Duodenal mucosa (tissue), 2 donors: ENCODE results near the gene CARS2.

Experiments
- H3K27ac ChIP-seq: one replicate; pipeline ENCODE4 v1.7.0; 2013; ENCODE audit warnings: low read depth, low read length
- H3K27me3 ChIP-seq, 2 donors: one replicate each; pipeline ENCODE4 v1.7.0; 2013; ENCODE audit warnings: low read length in 2 of 2, control low read depth in 1 of 2; ENCODE audit not compliant: insufficient read depth in 2 of 2, control insufficient read depth in 1 of 2
- H3K36me3 ChIP-seq, 2 donors: one replicate each; pipeline ENCODE4 v1.7.0; 2013; ENCODE audit warnings: low read length in 2 of 2, control low read depth in 1 of 2; ENCODE audit not compliant: insufficient read depth in 2 of 2, control insufficient read depth in 1 of 2
- H3K4me1 ChIP-seq, 2 donors: one replicate each; pipeline ENCODE4 v1.7.0; 2013; ENCODE audit warnings: low read length in 2 of 2, control low read depth in 1 of 2; ENCODE audit not compliant: insufficient read depth in 2 of 2, control insufficient read depth in 1 of 2
- H3K4me3 ChIP-seq, 2 donors: one replicate each; pipeline ENCODE4 v1.7.0; 2013; ENCODE audit warnings: low read length in 2 of 2, low read depth in 1 of 2
- H3K9ac ChIP-seq, 2 donors: one replicate each; pipeline ENCODE4 v1.7.0; 2013; ENCODE audit warnings: low read length in 2 of 2, low read depth in 1 of 2
- H3K9me3 ChIP-seq, 2 donors: one replicate each; pipeline ENCODE4 v1.7.0; 2013; ENCODE audit warnings: low read length in 2 of 2, control low read depth in 1 of 2; ENCODE audit not compliant: control insufficient read depth in 1 of 2

Gene CARS2

GRCh38 chr13:110722971-110723370, 17.1 kb upstream of the CARS2 start:
- Histone ChIP-seq H3K36me3 (peaks cover 13 to 17% of the 10 kb centered on the region in 2 donors), H3K9me3 (no peaks in the 10 kb centered on the region), H3K4me1 (peaks cover 12 to 21% of the 10 kb centered on the region in 2 donors), H3K27ac (no peak overlapping the region), H3K9ac (peak overlapping the region in 1 of 2 donors; percentile 39), H3K27me3 (no peaks in the 10 kb centered on the region), H3K4me3 (peak overlapping the region in 1 of 2 donors; percentile 42)

DNA sequence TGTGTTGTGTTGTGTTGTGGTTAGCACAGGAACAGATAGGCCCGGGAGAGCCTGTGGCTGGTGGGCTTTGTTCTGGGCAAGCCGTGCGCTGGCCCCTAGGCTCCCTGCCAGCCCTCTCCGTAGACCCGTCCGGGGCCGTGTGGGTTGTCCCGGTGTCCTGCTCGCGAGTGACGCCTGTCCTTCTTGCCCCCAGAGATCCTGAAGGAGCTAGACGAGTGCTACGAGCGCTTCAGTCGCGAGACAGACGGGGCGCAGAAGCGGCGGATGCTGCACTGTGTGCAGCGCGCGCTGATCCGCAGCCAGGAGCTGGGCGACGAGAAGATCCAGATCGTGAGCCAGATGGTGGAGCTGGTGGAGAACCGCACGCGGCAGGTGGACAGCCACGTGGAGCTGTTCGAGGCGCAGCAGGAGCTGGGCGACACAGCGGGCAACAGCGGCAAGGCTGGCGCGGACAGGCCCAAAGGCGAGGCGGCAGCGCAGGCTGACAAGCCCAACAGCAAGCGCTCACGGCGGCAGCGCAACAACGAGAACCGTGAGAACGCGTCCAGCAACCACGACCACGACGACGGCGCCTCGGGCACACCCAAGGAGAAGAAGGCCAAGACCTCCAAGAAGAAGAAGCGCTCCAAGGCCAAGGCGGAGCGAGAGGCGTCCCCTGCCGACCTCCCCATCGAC, 13.3 kb upstream of the CARS2 start:
- no peaks in the 10 kb centered on the region for H3K27me3 ChIP-seq
- H3K4me1 ChIP-seq, result peaks cover 16 to 21% of the 10 kb centered on the region in 2 donors
- H3K9me3 ChIP-seq, result no peaks in the 10 kb centered on the region
- H3K27ac ChIP-seq, result no peak overlapping the region
- peaks cover 13 to 17% of the 10 kb centered on the region in 2 donors for H3K36me3 ChIP-seq
- H3K4me3 ChIP-seq, result no peak overlapping the region
- H3K9ac ChIP-seq, result no peak overlapping the region

DNA sequence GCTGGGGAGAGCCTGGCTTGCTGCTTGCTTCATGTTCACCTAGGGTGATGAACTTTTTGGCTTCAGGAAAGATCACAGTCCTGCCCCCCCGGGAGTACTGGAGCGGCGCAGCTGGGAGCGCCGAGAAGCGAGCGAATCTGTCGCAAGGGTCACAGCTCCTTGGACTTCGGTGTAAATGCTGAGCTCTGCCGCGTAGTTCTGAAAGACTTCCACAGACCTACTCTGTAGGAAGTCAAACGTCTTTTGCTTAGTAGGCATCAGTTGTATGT, 10.3 kb upstream of the CARS2 start:
- peaks cover 13 to 17% of the 10 kb centered on the region in 2 donors for H3K36me3 ChIP-seq
- peak overlapping the region; percentile 97 to 98 for H3K9ac ChIP-seq
- peak overlapping the region; percentile 79 to 98 for H3K4me3 ChIP-seq
- H3K27ac ChIP-seq, result peak overlapping the region; percentile 97
- peaks cover 10 to 18% of the 10 kb centered on the region in 2 donors for H3K4me1 ChIP-seq
- H3K9me3 ChIP-seq, result no peaks in the 10 kb centered on the region
- no peaks in the 10 kb centered on the region for H3K27me3 ChIP-seq

- Histone ChIP-seq H3K4me3 (peak overlapping the region; percentile 90 to 98), H3K27me3 (no peaks in the 10 kb centered on the region), H3K4me1 (peaks cover 10 to 18% of the 10 kb centered on the region in 2 donors), H3K9ac (peak overlapping the region; percentile 98), H3K36me3 (peaks cover 8 to 14% of the 10 kb centered on the region in 2 donors), H3K27ac (peak overlapping the region; percentile 100), H3K9me3 (no peaks in the 10 kb centered on the region)
Measured at GRCh38 chr13:110715395-110716246, 9.7 kb upstream of the CARS2 start.

- H3K9ac ChIP-seq, result peak overlapping the region; percentile 80 to 98
- H3K9me3 ChIP-seq, result no peaks in the 10 kb centered on the region
- H3K36me3 ChIP-seq, result peaks cover 8 to 9% of the 10 kb centered on the region in 2 donors
- H3K27ac ChIP-seq, result peak overlapping the region; percentile 100
- H3K27me3 ChIP-seq, result no peaks in the 10 kb centered on the region
- peaks cover 10 to 18% of the 10 kb centered on the region in 2 donors for H3K4me1 ChIP-seq
- H3K4me3 ChIP-seq, result peak overlapping the region; percentile 90 to 93
Measured at GRCh38 chr13:110714797-110715394, 9.0 kb upstream of the CARS2 start.

GRCh38 chr13:110713981-110714796, 8.3 kb upstream of the CARS2 start:
- Histone ChIP-seq H3K4me3 (peak overlapping the region; percentile 90 to 93), H3K36me3 (peaks cover under 1 to 2% of the 10 kb centered on the region in 2 donors), H3K9ac (peak overlapping the region; percentile 80 to 98), H3K4me1 (peaks cover 10 to 18% of the 10 kb centered on the region in 2 donors), H3K27ac (peak overlapping the region; percentile 100), H3K9me3 (no peaks in the 10 kb centered on the region), H3K27me3 (no peaks in the 10 kb centered on the region)

DNA sequence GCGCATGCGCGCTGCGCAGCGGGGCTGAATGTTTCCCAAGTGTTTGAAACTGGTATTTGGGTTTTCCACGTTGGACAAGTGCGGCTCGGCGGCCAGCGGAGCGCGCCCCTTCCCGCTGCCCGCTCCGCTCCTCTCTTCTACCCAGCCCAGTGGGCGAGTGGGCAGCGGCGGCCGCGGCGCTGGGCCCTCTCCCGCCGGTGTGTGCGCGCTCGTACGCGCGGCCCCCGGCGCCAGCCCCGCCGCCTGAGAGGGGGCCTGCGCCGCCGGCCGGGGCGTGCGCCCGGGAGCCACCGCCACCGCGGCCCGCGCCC, 7.7 kb upstream of the CARS2 start, which contains the start of gene ING1:
TSS of gene ING1 (plus strand) at position 59 of the 311 bp plus-strand sequence. CDS start 450 bp downstream, outside the sequence.
- Histone ChIP-seq H3K27me3 (no peaks in the 10 kb centered on the region), H3K9ac (peak within 1 kb of the TSS; percentile 80 to 98), H3K4me3 (peak within 1 kb of the TSS; percentile 93 to 94), H3K27ac (peak within 1 kb of the TSS; percentile 100), H3K4me1 (peaks cover 10 to 15% of the 10 kb centered on the region in 2 donors), H3K9me3 (no peaks in the 10 kb centered on the region), H3K36me3 (no peaks in the 10 kb centered on the region)

DNA sequence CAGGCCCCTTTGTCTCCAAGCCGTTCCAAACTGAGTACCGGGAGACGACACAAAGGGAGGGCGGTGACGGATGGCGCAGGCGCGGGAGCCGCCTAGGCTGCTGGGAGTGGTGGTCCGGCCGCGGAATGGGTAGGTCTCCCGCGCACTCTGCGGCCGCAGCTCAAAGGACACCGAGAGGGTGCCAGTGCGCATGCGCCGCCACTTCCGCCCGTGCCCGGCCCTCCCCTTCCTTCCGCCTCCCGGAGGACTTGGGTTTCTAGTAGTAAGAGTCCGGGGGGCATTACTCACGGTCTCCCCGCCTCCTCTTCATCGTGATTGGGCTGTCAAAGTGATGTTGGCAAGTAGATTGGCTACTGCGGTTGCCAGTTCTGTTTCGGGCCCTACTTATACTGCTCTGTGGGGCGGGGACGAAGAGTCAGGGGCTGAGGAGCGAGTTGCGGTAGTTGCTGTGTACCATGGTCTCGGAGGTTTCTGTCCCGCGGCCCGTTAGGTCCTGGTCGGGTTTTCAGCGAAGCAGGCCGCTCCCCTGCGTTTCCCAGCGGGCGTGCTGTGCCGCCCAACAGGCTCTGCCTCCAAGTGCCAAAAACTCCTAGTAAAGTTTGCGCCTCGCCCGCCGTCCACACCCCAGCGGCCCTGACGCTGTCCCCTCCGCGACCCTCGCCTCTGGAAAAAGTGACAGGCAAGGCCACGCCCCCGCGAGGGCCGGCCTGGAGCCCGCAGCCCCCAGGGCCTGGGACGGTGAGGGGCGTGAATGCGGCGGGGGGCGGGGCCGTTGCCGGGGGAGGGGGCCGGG, 7.1 kb upstream of the CARS2 start:
- peak overlapping the region; percentile 80 to 95 for H3K9ac ChIP-seq
- H3K27ac ChIP-seq, result peak overlapping the region; percentile 100
- no peaks in the 10 kb centered on the region for H3K36me3 ChIP-seq
- H3K9me3 ChIP-seq, result no peaks in the 10 kb centered on the region
- peaks cover 5 to 12% of the 10 kb centered on the region in 2 donors for H3K4me1 ChIP-seq
- H3K27me3 ChIP-seq, result no peaks in the 10 kb centered on the region
- peak overlapping the region; percentile 93 to 94 for H3K4me3 ChIP-seq
